HEK293 (cell line): ENCODE data around the gene PEX6.

Source experiments
- GLIS2 ChIP-seq: fragments of 450-650 bp; formaldehyde crosslinking; IDR thresholded peaks from 2 replicates; pipeline ENCODE4 v1.5.1; 2016; ENCODE audit warnings: missing biosample characterization, missing genetic modification characterization
- PRDM10 ChIP-seq: fragments of 450-650 bp; formaldehyde crosslinking; IDR thresholded peaks from 2 replicates; pipeline ENCODE4 v1.5.1; 2016; ENCODE audit warnings: missing biosample characterization, missing genetic modification characterization
- ZNF24 ChIP-seq: fragments of 450-650 bp; formaldehyde crosslinking; IDR thresholded peaks from 2 replicates; pipeline ENCODE4 v1.5.1; 2016; ENCODE audit warnings: missing biosample characterization, missing genetic modification characterization
- ZNF311 ChIP-seq: fragments of 450-650 bp; formaldehyde crosslinking; IDR thresholded peaks from 2 replicates; pipeline ENCODE4 v1.5.1; 2017; ENCODE audit warnings: missing biosample characterization, missing genetic modification characterization, borderline replicate concordance
- ZNF701 ChIP-seq: fragments of 450-650 bp; formaldehyde crosslinking; IDR thresholded peaks from 2 replicates; pipeline ENCODE4 v1.5.1; 2016; ENCODE audit warnings: missing biosample characterization, missing genetic modification characterization
- TF ChIP-seq, protein P1 (sequence below): fragments of 450-650 bp; formaldehyde crosslinking; IDR thresholded peaks from 2 replicates; pipeline ENCODE4 v1.5.1; 2016; ENCODE audit warnings: missing biosample characterization, missing genetic modification characterization
- TF ChIP-seq, protein P2 (sequence below): fragments of 450-650 bp; formaldehyde crosslinking; IDR thresholded peaks from 2 replicates; pipeline ENCODE4 v1.5.1; 2016; ENCODE audit warnings: missing biosample characterization, missing genetic modification characterization

DNA sequence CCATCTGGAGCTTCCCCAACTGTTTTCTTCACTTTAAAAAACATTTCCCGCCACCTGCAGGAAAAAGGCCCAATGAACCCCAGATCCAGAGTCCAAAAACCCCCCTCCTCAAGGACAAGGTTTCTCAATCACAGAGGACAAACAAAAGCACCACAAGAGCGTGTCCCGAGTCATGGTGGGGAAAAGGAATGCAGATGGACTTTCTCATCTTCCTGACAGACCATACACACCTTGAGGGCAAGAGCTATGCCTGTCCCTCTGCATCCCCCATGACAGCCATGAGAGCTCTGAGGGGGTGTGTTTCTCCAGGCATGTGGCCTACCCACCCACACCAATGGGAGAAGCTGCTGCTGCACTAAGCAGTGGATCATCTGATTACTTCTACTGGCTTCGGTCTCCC is 9.0 kb downstream of the PEX6 start:
- TF ChIP-seq, protein P1, sequence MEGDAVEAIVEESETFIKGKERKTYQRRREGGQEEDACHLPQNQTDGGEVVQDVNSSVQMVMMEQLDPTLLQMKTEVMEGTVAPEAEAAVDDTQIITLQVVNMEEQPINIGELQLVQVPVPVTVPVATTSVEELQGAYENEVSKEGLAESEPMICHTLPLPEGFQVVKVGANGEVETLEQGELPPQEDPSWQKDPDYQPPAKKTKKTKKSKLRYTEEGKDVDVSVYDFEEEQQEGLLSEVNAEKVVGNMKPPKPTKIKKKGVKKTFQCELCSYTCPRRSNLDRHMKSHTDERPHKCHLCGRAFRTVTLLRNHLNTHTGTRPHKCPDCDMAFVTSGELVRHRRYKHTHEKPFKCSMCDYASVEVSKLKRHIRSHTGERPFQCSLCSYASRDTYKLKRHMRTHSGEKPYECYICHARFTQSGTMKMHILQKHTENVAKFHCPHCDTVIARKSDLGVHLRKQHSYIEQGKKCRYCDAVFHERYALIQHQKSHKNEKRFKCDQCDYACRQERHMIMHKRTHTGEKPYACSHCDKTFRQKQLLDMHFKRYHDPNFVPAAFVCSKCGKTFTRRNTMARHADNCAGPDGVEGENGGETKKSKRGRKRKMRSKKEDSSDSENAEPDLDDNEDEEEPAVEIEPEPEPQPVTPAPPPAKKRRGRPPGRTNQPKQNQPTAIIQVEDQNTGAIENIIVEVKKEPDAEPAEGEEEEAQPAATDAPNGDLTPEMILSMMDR (tag by site-specific recombination), result no peak
- TF ChIP-seq, protein P2, sequence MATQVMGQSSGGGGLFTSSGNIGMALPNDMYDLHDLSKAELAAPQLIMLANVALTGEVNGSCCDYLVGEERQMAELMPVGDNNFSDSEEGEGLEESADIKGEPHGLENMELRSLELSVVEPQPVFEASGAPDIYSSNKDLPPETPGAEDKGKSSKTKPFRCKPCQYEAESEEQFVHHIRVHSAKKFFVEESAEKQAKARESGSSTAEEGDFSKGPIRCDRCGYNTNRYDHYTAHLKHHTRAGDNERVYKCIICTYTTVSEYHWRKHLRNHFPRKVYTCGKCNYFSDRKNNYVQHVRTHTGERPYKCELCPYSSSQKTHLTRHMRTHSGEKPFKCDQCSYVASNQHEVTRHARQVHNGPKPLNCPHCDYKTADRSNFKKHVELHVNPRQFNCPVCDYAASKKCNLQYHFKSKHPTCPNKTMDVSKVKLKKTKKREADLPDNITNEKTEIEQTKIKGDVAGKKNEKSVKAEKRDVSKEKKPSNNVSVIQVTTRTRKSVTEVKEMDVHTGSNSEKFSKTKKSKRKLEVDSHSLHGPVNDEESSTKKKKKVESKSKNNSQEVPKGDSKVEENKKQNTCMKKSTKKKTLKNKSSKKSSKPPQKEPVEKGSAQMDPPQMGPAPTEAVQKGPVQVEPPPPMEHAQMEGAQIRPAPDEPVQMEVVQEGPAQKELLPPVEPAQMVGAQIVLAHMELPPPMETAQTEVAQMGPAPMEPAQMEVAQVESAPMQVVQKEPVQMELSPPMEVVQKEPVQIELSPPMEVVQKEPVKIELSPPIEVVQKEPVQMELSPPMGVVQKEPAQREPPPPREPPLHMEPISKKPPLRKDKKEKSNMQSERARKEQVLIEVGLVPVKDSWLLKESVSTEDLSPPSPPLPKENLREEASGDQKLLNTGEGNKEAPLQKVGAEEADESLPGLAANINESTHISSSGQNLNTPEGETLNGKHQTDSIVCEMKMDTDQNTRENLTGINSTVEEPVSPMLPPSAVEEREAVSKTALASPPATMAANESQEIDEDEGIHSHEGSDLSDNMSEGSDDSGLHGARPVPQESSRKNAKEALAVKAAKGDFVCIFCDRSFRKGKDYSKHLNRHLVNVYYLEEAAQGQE (tag by site-specific recombination), result no peak
- TF ChIP-seq GLIS2 (tag by site-specific recombination), result no peak
- TF ChIP-seq PRDM10 (tag by site-specific recombination), result no peak
- no peak for TF ChIP-seq ZNF311 (tag by site-specific recombination)
- TF ChIP-seq ZNF24 (tag by site-specific recombination), result no peak
- no peak for TF ChIP-seq ZNF701 (tag by site-specific recombination)
